Uterus (tissue), 2 donors: Measurements from ENCODE around the gene SNU13.

Source experiments
- POLR2A ChIP-seq, 2 donors: fragments of 450-650 bp; IDR thresholded peaks; one replicate each; pipeline ENCODE4 v1.6.1; 2016; ENCODE audit warnings: antibody characterized with exemption in 2 of 2, mild to moderate bottlenecking in 1 of 2, moderate library complexity in 1 of 2
- TF ChIP-seq, protein P1 (sequence below), 4 experiments: fragments of 200-600 bp in 2 of 4; fragments of 450-650 bp in 2 of 4; sonication (generic) in 2 of 4; IDR thresholded peaks; one replicate each; pipeline ENCODE4 v1.5.1; 2016 to 2019; ENCODE audit warnings: antibody characterized with exemption in 4 of 4, mild to moderate bottlenecking in 2 of 4, moderate library complexity in 1 of 4

DNA sequence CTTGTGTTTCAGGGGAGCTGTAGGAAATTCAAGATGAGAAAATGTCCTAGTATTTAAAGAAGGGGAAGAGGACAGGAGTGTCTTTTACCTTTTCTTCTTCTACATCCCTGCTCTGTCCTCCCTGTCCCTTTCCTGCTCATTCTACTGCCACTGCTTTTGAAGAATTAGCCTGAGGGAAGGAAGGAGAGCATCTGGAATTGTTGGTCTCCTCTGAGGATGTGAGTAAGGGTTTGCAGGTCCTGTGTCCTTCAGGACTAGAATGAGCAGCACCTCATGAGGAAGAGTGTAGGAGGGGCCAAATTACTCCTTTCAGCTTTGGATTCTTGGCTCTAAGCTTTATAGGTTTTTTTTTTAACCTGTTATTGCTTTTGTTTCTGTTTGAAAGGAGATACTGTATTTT is 24.2 kb downstream of the SNU13 start:
- no peak for TF ChIP-seq POLR2A (IDR thresholded peaks at IDR 0.05)
- TF ChIP-seq, protein P1, sequence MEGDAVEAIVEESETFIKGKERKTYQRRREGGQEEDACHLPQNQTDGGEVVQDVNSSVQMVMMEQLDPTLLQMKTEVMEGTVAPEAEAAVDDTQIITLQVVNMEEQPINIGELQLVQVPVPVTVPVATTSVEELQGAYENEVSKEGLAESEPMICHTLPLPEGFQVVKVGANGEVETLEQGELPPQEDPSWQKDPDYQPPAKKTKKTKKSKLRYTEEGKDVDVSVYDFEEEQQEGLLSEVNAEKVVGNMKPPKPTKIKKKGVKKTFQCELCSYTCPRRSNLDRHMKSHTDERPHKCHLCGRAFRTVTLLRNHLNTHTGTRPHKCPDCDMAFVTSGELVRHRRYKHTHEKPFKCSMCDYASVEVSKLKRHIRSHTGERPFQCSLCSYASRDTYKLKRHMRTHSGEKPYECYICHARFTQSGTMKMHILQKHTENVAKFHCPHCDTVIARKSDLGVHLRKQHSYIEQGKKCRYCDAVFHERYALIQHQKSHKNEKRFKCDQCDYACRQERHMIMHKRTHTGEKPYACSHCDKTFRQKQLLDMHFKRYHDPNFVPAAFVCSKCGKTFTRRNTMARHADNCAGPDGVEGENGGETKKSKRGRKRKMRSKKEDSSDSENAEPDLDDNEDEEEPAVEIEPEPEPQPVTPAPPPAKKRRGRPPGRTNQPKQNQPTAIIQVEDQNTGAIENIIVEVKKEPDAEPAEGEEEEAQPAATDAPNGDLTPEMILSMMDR (IDR thresholded peaks at IDR 0.05), result no peak
